GM23338 (cell line): Measurements from ENCODE around the gene KIF21A. TPM values are rescaled to one million over a fixed set of nuclear protein-coding genes. Genes with fewer than 3 reads are reported as not detected.

Experiments
- ATAC-seq: fragments of 200-7000 bp; cut with Tn5 transposase; 3 replicates; pipeline ENCODE4 v1.9.1; 2020
- DNase-seq: peaks from one replicate; pipeline ENCODE4 v3.0.0-alpha.2; 2015; ENCODE audit warnings: low spot score
- H2AFZ ChIP-seq: fragments of 200-600 bp; sonication (generic); 2 replicates; pipeline ENCODE4 v1.8.0; 2016; ENCODE audit warnings: antibody characterized with exemption, mild to moderate bottlenecking, moderate library complexity
- H3F3A ChIP-seq: fragments of 200-600 bp; sonication (generic); replicated peaks from 2 replicates; pipeline ENCODE4 v1.8.0; 2017; ENCODE audit warnings: antibody characterized with exemption, mixed run types, low read depth
- H3K27ac ChIP-seq: fragments of 200-600 bp; sonication (generic); 2 replicates; pipeline ENCODE4 v1.6.1; 2016; ENCODE audit warnings: low read depth
- H3K27me3 ChIP-seq: fragments of 200-600 bp; sonication (generic); 2 replicates; pipeline ENCODE4 v1.8.0; 2016; ENCODE audit warnings: mild to moderate bottlenecking, mixed run types, moderate library complexity; ENCODE audit not compliant: insufficient read depth
- H3K36me3 ChIP-seq: fragments of 200-600 bp; sonication (generic); 2 replicates; pipeline ENCODE4 v1.8.0; 2016; ENCODE audit warnings: mild to moderate bottlenecking; ENCODE audit not compliant: insufficient read depth
- H3K4me1 ChIP-seq: fragments of 200-600 bp; sonication (generic); 2 replicates; pipeline ENCODE4 v1.8.0; 2016; ENCODE audit warnings: mild to moderate bottlenecking, moderate library complexity; ENCODE audit not compliant: insufficient read depth
- H3K4me2 ChIP-seq: fragments of 200-600 bp; sonication (generic); 2 replicates; pipeline ENCODE4 v1.7.1; 2017; ENCODE audit warnings: mixed run types
- H3K4me3 ChIP-seq: fragments of 200-600 bp; sonication (generic); 2 replicates; pipeline ENCODE4 v1.6.1; 2016; ENCODE audit warnings: mixed run types
- H3K79me2 ChIP-seq: fragments of 200-600 bp; sonication (generic); replicated peaks from 2 replicates; pipeline ENCODE4 v1.8.0; 2017; ENCODE audit warnings: mild to moderate bottlenecking; ENCODE audit not compliant: insufficient read depth
- H3K9me2 ChIP-seq: fragments of 200-600 bp; sonication (generic); 2 replicates; pipeline ENCODE4 v1.8.0; 2017; ENCODE audit not compliant: insufficient read depth
- H4K20me1 ChIP-seq: fragments of 200-600 bp; sonication (generic); replicated peaks from 2 replicates; pipeline ENCODE4 v1.8.0; 2017; ENCODE audit warnings: mild to moderate bottlenecking; ENCODE audit not compliant: insufficient read depth
- H3K27ac Mint-ChIP-seq: 2 replicates; pipeline ENCODE4 v1.8.0; 2020; ENCODE audit warnings: inconsistent platforms, mild to moderate bottlenecking, moderate library complexity, mixed read lengths
- H3K27me3 Mint-ChIP-seq: 3 replicates; pipeline ENCODE4 v1.8.0; 2022; ENCODE audit warnings: low read depth, mild to moderate bottlenecking, moderate library complexity, mixed read lengths, inconsistent platforms; ENCODE audit not compliant: insufficient read depth, poor library complexity
- H3K36me3 Mint-ChIP-seq: 3 replicates; pipeline ENCODE4 v1.8.0; 2021; ENCODE audit warnings: low read depth, mild to moderate bottlenecking, inconsistent platforms, moderate library complexity, mixed read lengths
- H3K4me1 Mint-ChIP-seq: 3 replicates; pipeline ENCODE4 v1.8.0; 2020; ENCODE audit warnings: mild to moderate bottlenecking, inconsistent platforms, mixed read lengths
- H3K4me3 Mint-ChIP-seq: 3 replicates; pipeline ENCODE4 v1.8.0; 2021; ENCODE audit warnings: moderate library complexity, mild to moderate bottlenecking, inconsistent platforms, mixed read lengths
- H3K9me3 Mint-ChIP-seq: 3 replicates; pipeline ENCODE4 v1.8.0; 2020; ENCODE audit warnings: moderate library complexity, mild to moderate bottlenecking, inconsistent platforms, mixed read lengths
- CREB1 ChIP-seq: fragments of 250-450 bp; sonication (Bioruptor Pico); IDR thresholded peaks from 2 replicates; pipeline ENCODE4 v1.5.0; 2020; ENCODE audit warnings: low read depth, mild to moderate bottlenecking, moderate library complexity
- CTCF ChIP-seq, 2 experiments: fragments of 200-600 bp in 1 of 2; sonication (generic) in 1 of 2; conservative IDR thresholded peaks; 2 replicates each; pipeline versions ENCODE4 v1.5.1 to v1.6.1; 2016 to 2017; ENCODE audit warnings: antibody characterized with exemption in 2 of 2, low read depth in 2 of 2, mild to moderate bottlenecking in 2 of 2, moderate library complexity in 1 of 2
- EZH2 ChIP-seq: fragments of 200-600 bp; sonication (generic); IDR thresholded peaks from one replicate; pipeline ENCODE4 v1.8.0; 2017; ENCODE audit warnings: antibody characterized with exemption, mild to moderate bottlenecking, low read depth; ENCODE audit not compliant: unreplicated experiment
- EZH2phosphoT487 ChIP-seq: fragments of 200-600 bp; sonication (generic); IDR thresholded peaks from one replicate; pipeline ENCODE4 v1.8.1; 2018; ENCODE audit warnings: antibody characterized with exemption; ENCODE audit not compliant: unreplicated experiment
- JUNB ChIP-seq: IDR thresholded peaks from one replicate; pipeline ENCODE4 v1.6.1; 2016; ENCODE audit warnings: antibody characterized with exemption; ENCODE audit not compliant: unreplicated experiment
- NANOG ChIP-seq: IDR thresholded peaks from 2 replicates; pipeline ENCODE4 v1.6.1; 2016; ENCODE audit warnings: antibody characterized with exemption, borderline replicate concordance
- POLR2AphosphoS5 ChIP-seq: IDR thresholded peaks from 2 replicates; pipeline ENCODE4 v1.6.1; 2016; ENCODE audit warnings: antibody characterized with exemption, low read depth
- REST ChIP-seq: IDR thresholded peaks from one replicate; pipeline ENCODE4 v1.6.1; 2018; ENCODE audit warnings: antibody characterized with exemption; ENCODE audit not compliant: unreplicated experiment
- STAT1 ChIP-seq: IDR thresholded peaks from one replicate; pipeline ENCODE4 v1.6.1; 2016; ENCODE audit warnings: antibody characterized with exemption; ENCODE audit not compliant: unreplicated experiment
- ZNF114 ChIP-seq: fragments of 250-450 bp; sonication (Bioruptor Pico); IDR thresholded peaks from 2 replicates; pipeline ENCODE4 v1.5.0; 2020; ENCODE audit warnings: mild to moderate bottlenecking, moderate library complexity
- ZNF331 ChIP-seq: fragments of 250-450 bp; sonication (Bioruptor Pico); IDR thresholded peaks from 2 replicates; pipeline ENCODE4 v1.5.0; 2020; ENCODE audit warnings: low read depth, mild to moderate bottlenecking, moderate library complexity
- polyA plus RNA-seq: library from polyadenylated mRNA; unstranded; fragments of >200 nt; fragmentation: Nextera tagmentation; extraction: Ambion mirVana; gene quantifications from 2 replicates; pipeline ENCODE4 v1.2.1, GENCODE V29; 2016
- total RNA-seq: library from RNA; depleted of rRNA; stranded (reverse); fragments of >200 nt; shearing (Covaris generic); gene quantifications from 2 replicates; pipeline ENCODE4 v1.2.3, GENCODE V29; 2014
- TF ChIP-seq, protein P1 (sequence below): fragments of 250-450 bp; sonication (Bioruptor Pico); IDR thresholded peaks from 2 replicates; pipeline ENCODE4 v1.5.0; 2020; ENCODE audit warnings: mild to moderate bottlenecking, moderate library complexity
- TF ChIP-seq, protein P2 (sequence below): IDR thresholded peaks from 2 replicates; pipeline ENCODE4 v1.6.1; 2016; ENCODE audit warnings: antibody characterized with exemption

KIF21A gene
- total and polyA plus RNA-seq, 2 experiments from 2014 or later = 28.8 to 32.0 TPM

GRCh38 chr12:39344926-39345325, 98.0 kb downstream of the KIF21A start:
- Histone ChIP-seq H3F3A (no peaks in the 10 kb centered on the region), H4K20me1 (no peaks in the 10 kb centered on the region), H3K79me2 (no peaks in the 10 kb centered on the region), H2AFZ (no peak overlapping the region), H3K9me2 (no peaks in the 10 kb centered on the region), H3K27ac (no peak overlapping the region), H3K4me3 (no peak overlapping the region), H3K4me1 (0 out of 2 replicates have a peak, but pooled peaks cover 7% of the 10 kb centered on the region), H3K27me3 (no peaks in the 10 kb centered on the region), H3K36me3 (no peaks in the 10 kb centered on the region; the same call in 1 of the 2 replicates), H3K4me2 (no peak overlapping the region)
- no peak for ATAC-seq
- no peak for TF ChIP-seq CTCF (conservative IDR thresholded peaks at IDR 0.05; ENCODE audit: low read depth in 2 of 2)
- no peak for TF ChIP-seq CREB1 (CRISPR knock-in tag)
- TF ChIP-seq EZH2 = no peak
- no peak for TF ChIP-seq STAT1
- TF ChIP-seq, protein P1, sequence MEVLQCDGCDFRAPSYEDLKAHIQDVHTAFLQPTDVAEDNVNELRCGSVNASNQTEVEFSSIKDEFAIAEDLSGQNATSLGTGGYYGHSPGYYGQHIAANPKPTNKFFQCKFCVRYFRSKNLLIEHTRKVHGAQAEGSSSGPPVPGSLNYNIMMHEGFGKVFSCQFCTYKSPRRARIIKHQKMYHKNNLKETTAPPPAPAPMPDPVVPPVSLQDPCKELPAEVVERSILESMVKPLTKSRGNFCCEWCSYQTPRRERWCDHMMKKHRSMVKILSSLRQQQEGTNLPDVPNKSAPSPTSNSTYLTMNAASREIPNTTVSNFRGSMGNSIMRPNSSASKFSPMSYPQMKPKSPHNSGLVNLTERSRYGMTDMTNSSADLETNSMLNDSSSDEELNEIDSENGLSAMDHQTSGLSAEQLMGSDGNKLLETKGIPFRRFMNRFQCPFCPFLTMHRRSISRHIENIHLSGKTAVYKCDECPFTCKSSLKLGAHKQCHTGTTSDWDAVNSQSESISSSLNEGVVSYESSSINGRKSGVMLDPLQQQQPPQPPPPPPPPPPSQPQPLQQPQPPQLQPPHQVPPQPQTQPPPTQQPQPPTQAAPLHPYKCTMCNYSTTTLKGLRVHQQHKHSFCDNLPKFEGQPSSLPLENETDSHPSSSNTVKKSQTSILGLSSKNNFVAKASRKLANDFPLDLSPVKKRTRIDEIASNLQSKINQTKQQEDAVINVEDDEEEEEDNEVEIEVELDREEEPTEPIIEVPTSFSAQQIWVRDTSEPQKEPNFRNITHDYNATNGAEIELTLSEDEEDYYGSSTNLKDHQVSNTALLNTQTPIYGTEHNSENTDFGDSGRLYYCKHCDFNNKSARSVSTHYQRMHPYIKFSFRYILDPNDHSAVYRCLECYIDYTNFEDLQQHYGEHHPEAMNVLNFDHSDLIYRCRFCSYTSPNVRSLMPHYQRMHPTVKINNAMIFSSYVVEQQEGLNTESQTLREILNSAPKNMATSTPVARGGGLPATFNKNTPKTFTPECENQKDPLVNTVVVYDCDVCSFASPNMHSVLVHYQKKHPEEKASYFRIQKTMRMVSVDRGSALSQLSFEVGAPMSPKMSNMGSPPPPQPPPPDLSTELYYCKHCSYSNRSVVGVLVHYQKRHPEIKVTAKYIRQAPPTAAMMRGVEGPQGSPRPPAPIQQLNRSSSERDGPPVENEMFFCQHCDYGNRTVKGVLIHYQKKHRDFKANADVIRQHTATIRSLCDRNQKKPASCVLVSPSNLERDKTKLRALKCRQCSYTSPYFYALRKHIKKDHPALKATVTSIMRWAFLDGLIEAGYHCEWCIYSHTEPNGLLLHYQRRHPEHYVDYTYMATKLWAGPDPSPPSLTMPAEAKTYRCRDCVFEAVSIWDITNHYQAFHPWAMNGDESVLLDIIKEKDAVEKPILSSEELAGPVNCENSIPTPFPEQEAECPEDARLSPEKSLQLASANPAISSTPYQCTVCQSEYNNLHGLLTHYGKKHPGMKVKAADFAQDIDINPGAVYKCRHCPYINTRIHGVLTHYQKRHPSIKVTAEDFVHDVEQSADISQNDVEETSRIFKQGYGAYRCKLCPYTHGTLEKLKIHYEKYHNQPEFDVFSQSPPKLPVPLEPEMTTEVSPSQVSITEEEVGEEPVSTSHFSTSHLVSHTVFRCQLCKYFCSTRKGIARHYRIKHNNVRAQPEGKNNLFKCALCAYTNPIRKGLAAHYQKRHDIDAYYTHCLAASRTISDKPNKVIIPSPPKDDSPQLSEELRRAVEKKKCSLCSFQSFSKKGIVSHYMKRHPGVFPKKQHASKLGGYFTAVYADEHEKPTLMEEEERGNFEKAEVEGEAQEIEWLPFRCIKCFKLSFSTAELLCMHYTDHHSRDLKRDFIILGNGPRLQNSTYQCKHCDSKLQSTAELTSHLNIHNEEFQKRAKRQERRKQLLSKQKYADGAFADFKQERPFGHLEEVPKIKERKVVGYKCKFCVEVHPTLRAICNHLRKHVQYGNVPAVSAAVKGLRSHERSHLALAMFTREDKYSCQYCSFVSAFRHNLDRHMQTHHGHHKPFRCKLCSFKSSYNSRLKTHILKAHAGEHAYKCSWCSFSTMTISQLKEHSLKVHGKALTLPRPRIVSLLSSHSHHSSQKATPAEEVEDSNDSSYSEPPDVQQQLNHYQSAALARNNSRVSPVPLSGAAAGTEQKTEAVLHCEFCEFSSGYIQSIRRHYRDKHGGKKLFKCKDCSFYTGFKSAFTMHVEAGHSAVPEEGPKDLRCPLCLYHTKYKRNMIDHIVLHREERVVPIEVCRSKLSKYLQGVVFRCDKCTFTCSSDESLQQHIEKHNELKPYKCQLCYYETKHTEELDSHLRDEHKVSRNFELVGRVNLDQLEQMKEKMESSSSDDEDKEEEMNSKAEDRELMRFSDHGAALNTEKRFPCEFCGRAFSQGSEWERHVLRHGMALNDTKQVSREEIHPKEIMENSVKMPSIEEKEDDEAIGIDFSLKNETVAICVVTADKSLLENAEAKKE = no peak
- TF ChIP-seq ZNF331 = no peak
- TF ChIP-seq REST = no peak
- TF ChIP-seq, protein P2, sequence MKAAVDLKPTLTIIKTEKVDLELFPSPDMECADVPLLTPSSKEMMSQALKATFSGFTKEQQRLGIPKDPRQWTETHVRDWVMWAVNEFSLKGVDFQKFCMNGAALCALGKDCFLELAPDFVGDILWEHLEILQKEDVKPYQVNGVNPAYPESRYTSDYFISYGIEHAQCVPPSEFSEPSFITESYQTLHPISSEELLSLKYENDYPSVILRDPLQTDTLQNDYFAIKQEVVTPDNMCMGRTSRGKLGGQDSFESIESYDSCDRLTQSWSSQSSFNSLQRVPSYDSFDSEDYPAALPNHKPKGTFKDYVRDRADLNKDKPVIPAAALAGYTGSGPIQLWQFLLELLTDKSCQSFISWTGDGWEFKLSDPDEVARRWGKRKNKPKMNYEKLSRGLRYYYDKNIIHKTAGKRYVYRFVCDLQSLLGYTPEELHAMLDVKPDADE = no peak
- TF ChIP-seq EZH2phosphoT487 = no peak
- no peak for TF ChIP-seq JUNB
- no peak for TF ChIP-seq POLR2AphosphoS5
- no peak for TF ChIP-seq NANOG
- no peak for TF ChIP-seq ZNF114 (CRISPR knock-in tag)
- Mint-ChIP-seq H3K27ac (no peak overlapping the region), H3K27me3 (no peaks in the 10 kb centered on the region), H3K9me3 (no peaks in the 10 kb centered on the region), H3K36me3 (peaks cover 13% of the 10 kb centered on the region), H3K4me1 (peaks cover 20% of the 10 kb centered on the region), H3K4me3 (no peak overlapping the region)
- no peak for DNase-seq
